ENCODE results near the gene DACH1.

- TF ChIP-seq, protein P1, sequence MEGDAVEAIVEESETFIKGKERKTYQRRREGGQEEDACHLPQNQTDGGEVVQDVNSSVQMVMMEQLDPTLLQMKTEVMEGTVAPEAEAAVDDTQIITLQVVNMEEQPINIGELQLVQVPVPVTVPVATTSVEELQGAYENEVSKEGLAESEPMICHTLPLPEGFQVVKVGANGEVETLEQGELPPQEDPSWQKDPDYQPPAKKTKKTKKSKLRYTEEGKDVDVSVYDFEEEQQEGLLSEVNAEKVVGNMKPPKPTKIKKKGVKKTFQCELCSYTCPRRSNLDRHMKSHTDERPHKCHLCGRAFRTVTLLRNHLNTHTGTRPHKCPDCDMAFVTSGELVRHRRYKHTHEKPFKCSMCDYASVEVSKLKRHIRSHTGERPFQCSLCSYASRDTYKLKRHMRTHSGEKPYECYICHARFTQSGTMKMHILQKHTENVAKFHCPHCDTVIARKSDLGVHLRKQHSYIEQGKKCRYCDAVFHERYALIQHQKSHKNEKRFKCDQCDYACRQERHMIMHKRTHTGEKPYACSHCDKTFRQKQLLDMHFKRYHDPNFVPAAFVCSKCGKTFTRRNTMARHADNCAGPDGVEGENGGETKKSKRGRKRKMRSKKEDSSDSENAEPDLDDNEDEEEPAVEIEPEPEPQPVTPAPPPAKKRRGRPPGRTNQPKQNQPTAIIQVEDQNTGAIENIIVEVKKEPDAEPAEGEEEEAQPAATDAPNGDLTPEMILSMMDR (IDR thresholded peaks at IDR 0.05; ENCODE audit: insufficient read depth, low read length) = no peak
- TF ChIP-seq, protein P2, sequence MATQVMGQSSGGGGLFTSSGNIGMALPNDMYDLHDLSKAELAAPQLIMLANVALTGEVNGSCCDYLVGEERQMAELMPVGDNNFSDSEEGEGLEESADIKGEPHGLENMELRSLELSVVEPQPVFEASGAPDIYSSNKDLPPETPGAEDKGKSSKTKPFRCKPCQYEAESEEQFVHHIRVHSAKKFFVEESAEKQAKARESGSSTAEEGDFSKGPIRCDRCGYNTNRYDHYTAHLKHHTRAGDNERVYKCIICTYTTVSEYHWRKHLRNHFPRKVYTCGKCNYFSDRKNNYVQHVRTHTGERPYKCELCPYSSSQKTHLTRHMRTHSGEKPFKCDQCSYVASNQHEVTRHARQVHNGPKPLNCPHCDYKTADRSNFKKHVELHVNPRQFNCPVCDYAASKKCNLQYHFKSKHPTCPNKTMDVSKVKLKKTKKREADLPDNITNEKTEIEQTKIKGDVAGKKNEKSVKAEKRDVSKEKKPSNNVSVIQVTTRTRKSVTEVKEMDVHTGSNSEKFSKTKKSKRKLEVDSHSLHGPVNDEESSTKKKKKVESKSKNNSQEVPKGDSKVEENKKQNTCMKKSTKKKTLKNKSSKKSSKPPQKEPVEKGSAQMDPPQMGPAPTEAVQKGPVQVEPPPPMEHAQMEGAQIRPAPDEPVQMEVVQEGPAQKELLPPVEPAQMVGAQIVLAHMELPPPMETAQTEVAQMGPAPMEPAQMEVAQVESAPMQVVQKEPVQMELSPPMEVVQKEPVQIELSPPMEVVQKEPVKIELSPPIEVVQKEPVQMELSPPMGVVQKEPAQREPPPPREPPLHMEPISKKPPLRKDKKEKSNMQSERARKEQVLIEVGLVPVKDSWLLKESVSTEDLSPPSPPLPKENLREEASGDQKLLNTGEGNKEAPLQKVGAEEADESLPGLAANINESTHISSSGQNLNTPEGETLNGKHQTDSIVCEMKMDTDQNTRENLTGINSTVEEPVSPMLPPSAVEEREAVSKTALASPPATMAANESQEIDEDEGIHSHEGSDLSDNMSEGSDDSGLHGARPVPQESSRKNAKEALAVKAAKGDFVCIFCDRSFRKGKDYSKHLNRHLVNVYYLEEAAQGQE (IDR thresholded peaks at IDR 0.05; ENCODE audit: insufficient replicate concordance, low read depth) = no peak
- TF ChIP-seq POLR2AphosphoS5 (IDR thresholded peaks at IDR 0.05; ENCODE audit: low read depth) (no peak), GABPA (IDR thresholded peaks at IDR 0.05; ENCODE audit: low read depth) (no peak)
Measured at GRCh38 chr13:71583581-71583980, 283.4 kb downstream of the DACH1 start.
